ENCODE results near the gene MPC2.

MPC2 gene

DNA sequence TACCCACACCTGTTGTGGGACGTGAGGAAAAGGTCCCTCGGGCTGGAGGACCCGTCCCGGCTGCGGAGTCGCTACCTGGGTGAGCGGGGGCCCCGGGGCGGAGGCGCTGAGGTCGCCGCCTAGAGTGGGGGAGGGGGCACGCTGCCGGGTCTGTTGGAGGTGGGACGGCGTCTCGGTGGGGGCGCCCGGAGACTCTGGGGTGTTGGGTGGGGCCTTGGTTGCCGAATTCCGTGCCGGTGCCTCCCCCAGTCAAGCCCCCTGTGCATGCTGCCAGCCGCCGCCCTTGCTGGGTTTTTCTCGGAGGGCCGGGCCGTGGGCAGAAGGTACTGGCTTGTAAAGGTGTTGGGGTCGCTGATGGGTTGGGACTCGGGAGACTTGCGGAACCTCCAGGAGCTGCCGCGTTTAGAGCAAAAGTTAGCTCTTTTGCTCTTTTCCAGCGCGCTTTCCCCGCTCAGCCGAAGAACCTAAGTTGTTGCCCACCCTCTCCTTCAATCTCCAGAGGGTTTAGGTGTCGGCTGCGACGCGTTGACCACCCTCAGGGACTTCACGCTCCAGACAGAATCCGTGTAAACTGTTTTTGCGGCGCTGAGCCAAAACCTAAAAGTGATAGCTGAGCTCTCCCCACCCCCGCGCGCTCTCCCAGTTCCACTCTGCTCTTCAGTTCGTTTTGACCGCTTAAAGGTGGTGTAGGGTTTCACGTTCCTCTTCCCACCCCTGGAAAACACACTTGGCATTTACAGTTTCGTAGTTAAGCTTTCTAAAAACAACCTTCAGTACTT, at the start of gene MPC2:
MPC2 (minus strand) TSS at position 143 of the 779 bp plus-strand sequence. CDS start 1,231 bp downstream, outside the sequence.
- DNase-seq: peak; percentile 75

DNA sequence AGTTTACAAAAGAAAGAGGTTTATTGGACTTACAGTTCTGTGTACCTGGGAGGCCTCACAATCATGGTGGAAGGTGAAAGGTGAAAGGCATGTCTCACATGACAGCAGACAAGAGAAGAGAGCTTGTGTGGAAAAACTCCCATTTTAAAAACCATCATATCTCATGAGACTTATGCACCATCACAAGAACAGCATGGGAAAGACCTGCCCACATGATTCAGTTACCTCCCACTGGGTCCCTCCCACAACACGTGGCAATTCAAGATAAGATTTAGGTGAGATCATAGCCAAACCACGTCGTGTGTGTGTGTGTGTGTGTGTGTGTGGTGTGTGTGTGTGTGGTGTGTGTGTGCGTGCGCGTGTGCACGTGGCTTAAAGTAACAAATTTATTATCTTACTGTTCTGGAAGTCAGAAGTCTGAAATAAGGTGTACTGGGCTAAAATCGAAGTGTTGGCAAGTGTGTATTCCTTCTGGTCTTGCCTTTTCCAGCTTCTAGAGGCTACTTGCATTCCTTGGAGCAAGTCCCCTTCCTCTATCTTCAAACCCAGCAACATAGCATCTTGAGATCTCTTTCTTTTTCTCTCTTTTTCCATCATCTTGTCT, 48.1 kb upstream of the MPC2 start:
- no peak for DNase-seq

DNA sequence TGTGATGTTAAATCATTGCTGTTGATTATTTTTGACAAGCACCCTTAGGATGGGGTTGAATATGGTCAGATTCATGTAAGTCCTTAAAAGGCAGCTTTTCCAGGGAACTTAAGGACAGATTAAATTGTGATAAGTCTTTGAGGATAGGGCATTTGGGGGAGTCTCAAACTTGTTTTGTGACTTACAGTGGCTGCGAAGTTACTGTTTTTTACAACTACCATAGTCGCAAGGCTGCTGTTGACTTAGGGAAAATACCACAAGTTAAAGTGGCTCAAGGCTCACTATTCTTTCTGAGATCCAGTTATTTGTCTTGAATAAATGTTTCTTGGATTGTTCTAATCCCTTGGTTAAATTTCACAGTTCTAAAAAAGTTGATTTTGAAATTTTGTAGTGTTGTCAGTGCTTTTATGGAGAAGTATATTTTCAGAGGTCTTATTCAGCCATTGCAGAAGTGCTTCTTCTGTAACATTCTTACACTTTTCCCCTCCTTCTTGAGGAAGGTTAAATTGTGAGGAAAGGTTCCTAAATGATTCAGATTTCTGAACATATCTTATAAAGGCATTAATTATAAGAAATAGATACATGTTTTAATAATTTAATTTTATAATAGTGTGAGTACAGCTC, 47.0 kb upstream of the MPC2 start:
- no peak for DNase-seq

DNA sequence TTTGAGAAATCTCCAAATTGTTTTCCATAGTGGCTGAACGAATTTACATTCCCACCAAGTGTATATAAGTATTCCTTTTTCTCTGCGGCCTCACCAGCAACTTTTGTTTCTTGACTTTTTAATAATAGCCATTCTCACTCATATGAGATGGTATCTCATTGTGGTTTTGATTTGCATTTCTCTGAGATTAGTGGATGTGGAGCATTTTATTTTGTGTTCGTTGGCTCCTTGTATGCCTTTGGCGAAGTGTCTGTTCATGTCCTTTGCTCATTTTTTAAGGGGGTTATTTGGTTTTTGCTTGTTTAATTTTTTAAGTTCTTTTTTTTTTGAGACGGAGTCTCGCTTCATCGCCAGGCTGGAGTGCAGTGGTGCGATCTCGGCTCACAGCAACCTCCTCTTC, 45.1 kb upstream of the MPC2 start:
- no peak for DNase-seq

DNA sequence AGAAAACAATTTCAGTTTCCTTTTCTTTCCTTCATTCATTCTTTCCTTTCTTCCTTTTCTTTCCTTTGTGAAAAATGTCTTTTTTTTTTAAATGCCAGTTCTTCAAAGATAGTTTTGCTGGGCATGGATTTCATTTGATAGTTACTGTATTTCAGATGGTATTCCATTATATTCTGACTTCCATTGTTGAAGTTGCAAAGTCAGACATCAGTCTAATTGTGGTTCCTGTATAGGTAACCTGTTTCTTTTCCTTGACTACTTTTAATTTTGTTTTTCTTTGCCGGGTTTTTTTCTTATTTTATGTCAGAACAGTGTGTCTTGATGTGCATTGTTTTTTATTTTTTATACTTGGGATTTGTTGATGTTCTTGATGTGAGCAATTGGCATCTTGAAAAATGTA, 40.4 kb upstream of the MPC2 start:
- DNase-seq: no peak

DNA sequence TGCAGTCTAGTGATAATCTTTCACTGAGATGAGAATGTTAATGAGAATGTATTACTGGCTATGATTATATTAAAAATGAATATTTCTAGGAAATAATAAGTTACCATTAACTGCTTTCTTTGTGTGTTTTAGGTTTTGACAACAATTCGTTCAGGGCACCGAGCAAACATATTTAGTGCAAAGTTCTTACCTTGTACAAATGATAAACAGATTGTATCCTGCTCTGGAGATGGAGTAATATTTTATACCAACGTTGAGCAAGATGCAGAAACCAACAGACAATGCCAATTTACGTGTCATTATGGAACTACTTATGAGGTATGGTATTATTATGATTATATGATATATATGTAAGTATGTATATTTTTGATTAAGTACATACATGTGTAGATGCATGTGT, 37.8 kb upstream of the MPC2 start:
- DNase-seq: no peak

DNA sequence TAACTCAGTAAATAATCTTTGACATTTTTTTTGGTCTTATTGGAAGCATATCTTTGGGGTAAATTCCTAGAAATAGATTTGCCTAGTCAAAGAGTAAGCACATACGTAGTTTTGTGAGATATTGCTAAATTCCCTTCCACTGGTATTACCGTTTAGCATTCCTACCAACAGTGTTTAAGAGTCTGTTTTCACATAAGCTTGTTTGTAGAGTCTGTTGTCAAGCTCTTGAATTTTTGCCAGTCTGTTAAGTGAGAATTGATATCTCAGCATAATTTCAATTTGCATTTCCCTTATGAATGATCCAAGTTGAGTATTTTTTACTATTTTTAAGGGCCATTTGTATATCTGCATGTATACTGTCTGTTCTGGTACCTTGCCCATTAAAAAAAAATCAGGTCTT, 37.0 kb upstream of the MPC2 start:
- DNase-seq: no peak

DNA sequence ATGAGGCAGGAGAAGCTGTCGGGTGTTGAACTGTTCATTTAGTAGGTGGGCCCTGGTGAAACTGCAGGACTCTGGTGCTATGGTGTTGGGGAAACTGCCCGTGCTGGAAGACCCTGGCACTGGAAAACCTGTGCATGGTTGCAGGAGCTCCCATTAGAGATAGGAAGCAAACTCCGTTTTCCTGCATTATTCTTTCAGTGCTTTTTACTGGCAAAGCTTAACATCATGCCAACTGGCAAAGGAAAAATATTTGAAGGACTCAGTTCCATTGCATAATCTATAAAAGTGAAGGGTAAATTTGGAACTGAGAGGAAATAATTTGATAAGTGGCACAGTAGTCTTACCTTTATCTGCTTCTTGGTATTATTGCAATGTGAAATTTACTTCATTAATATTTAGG, 31.7 kb upstream of the MPC2 start:
- no peak for DNase-seq

DNA sequence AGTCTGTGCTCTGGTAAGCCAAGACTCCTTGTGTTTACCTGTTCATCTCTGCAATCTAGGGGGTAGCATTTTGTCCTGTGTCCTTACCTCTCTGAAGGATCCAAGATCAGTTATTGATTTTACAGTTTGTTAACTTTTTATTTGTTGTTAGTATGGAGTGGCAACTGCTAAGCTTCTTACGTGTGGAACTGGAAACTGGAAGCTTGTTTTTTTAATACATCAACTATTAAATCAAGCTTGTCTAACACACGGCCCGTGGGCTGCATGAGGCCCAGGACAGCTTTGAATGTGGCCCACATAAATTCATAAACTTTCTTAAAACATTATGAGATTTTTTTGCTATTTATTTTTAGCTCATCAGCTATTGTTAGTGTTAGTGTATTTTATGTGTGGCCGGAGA, 29.2 kb upstream of the MPC2 start:
- no peak for DNase-seq

DNA sequence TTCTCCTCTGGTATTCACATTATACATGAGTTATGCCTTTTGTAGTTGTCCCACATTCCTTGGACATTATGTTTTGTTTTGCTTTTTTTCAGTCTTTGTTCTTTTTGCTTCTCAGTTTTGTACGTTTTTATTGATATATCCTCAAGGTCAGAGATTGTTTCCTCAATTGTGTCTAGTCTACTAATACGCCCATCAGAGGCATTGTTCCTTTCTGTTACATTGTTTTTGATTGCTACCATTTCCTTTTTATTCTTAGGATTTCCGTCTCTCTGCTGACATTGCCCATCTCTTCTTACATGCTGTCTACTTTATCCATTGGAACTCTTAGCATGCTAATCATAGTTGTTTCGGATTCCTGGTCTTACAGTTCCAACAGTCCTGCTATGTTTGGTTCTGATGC, 27.8 kb upstream of the MPC2 start:
- DNase-seq: no peak

DNA sequence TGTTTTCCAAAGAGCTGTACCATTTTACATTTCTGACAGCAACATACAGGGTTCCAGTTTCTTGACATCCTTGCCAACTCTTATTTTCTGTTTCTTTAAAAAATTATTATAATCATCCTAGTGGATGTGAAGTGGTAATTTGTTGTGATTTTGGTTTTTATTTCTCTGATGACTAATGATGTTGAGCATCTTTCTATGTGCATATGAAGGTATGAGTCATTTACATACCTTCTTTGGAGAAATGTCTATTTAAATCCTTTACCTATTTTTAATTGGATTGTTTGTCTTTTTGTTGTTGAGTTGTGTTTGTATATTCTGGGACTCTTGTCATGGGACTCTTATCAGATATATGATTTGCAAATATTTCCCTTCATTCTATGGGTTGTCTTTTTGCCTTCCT, 20.8 kb upstream of the MPC2 start:
- no peak for DNase-seq

DNA sequence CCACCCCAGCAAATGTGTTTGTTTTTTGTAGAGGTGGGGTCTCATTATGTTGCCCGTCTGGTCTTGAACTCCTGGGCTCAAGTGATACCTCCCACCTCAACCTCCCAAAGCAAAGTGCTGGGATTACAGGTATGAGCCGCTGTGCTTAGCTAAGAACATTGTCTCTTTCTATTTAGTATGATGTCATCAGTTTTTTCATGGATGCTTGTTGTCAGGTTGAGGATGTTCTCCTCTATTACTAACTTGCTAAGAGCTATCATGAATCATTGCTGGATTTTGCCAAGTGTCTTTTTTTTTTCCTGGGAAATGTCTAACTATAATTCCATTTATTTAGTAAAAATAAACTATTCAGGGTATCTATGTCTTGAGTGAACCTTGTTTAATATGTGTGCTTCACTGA, 19.0 kb upstream of the MPC2 start:
- DNase-seq: no peak

DNA sequence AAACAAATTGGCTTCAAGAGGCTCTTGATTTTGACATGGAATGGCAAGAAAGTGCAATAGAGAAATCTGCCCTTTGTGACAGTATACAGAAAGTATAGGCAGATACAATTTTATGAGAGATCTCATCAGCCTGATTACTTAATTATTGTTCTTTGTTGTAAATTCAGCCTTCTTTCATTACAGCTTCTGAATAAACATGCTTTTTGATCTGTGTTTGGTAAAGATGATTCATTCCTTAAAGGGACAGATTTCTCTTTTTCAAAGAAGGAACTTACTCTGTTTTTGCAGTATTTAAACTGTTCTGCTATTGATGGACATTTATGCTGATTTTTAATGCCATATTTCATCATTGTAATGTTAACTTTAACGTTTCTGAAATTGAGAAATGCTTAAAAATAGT, 13.7 kb upstream of the MPC2 start:
- DNase-seq: no peak

DNA sequence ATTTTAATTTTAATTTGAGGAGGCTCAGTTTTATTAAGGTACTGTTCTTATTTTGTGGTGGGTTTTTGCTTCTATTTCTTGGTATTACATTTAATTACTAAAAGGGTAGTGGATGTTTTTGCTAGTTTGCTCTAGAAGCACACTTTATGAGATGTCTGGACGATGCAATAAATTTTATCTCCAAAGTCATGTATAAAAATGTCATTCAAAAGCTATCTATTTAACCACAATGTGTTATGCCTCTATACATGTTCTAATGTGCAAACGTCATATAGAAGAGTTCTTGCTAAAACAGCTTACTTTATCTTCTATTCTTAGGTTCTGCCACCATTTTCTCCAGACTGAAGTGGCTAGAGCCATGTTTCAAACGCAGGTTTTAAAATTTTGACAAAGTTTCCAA, 12.9 kb upstream of the MPC2 start:
- DNase-seq: no peak

DNA sequence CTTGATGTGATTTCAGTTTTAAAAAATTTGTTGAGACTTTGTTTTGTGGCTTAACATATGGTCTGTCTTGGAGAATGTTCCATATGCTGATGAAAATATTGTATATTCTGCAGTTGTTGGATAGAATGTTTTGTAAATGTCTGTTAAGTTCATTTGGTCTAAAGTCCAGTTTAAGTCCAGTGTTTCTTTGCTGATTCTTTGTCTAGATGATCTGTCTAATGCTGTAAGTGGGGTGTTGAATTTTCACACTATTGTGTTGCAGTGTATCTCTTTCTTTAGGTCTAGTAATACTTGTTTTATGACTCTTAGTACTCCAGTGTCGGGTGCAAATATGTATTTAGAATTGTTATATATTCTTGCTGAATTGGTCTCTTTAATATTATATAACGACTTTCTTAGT, 10.9 kb upstream of the MPC2 start:
- no peak for DNase-seq

DNA sequence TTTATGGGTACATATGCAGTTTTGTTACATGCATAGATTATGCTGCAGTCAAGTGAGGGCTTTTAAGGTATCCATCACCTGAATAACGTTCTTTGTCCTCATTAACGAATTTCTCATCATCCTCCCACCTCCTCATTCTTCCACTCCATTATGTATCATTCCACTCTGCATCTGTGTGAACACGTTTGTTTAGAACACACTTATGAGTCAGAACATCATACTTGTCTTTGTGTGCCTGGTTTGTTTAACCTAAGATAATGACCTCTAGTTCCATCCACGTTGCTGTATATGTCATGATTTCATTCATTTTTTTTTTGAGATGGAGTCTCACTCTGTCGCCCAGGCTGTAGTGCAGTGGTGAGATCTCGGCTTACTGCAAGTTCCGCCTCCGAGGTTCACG, 6.7 kb upstream of the MPC2 start:
- DNase-seq: no peak

DNA sequence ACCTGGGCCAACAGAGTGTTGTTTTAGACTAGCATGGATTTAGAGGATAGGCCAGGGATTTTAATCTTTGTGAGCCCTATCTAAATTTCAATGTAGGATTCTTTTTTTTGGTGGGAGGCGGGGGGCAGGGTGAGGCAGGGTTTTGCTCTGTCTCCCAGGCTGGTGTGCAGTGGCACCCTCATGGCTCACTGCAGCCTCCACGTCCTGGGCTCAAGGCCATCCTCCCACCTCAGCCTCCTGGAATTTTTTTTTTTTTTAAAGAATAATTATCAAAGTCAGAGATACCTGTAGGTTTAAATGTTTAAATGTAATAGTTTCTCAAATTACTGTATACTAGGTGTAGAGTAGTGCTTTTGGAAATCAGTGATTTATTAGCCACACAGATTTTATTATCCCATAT, 3.4 kb upstream of the MPC2 start:
- no peak for DNase-seq

DNA sequence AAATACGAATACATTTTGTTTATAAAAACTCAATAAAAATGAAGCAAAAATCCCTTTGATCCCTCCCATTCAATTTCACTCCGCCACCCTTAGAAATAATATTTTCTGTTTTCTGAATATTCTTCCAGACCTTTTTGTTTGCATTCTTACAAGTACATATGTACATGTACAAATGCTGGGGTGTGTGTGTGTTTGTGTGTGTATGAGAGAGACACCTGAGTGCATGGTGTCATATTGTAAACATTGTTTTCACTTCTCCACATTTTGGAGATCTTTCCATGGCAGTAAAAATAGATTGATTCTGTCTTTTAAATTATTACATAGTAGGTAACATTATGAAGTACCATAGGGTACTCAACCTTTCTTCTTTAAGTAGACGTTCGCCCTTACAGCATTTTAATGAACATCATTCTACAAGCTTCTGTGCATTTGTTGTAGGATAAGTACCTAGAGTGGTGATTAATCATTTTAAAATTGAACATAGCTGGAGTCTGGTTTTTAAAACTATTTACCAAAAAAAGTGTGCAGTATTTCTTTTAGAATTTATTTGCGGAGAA, 1.3 kb upstream of the MPC2 start:
- DNase-seq: no peak

DNA sequence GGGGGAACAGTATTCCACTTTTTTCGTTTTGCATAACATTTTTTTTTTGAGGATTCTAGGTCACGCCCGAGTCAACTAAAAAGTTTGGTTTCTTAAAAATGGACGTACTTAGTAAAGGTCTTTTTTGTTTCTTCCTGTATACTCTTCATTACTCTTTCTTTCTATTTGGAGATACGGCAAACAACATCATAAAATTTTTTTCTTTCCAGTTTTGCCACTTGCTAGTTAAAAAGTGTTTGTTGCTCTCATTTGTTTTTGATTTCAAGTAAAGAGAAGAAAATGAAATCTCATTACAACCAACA, 788 bp upstream of the MPC2 start:
- DNase-seq: no peak

DNA sequence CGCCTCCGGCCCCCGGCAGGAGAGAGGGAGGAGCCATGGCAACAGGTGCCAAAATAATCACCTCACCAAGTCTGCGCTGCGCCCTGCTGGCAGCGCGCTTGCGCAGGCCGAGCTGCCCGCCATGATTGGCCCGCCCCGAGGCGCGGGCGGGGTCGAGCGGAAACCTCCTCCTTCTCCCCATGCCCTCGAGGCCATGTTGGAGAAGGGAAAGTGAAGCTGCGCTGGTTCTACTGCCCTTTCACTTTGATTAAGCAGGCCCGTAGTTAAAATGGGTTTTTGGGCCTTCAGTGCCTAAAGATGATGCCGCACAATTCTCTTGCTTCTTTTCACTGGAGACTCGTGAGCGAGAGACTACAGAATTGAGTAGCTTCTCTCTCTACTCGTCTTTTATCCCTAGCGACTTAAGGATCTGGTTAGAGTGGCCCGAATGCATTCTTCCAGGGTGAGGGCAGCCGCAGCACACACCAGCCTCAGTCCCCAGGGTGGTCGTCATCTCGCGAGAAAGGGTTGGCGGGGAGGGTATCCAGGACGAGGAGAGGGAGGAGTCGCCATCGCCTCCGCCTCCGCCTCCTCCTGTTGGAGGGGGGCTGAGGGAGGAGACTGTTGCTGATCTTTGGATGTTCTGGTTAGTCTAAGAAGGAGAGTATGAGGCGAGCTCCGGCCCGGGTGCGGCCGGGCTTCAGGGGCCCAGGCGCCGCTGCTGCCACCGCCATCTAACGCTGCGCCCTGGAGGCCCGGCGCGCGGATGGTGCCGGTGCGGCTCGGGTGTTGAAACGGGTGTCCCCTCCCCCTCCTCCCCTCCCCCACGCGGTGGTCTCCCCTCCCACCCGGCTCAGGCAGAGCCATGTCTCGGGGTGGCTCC, 573 bp downstream of the MPC2 start, which contains the start of gene DCAF6:
DCAF6 (plus strand) TSS at position 616 of the 862 bp plus-strand sequence; CDS start at position 845, 229 bp downstream.
- DNase-seq: peak; percentile 98

DNA sequence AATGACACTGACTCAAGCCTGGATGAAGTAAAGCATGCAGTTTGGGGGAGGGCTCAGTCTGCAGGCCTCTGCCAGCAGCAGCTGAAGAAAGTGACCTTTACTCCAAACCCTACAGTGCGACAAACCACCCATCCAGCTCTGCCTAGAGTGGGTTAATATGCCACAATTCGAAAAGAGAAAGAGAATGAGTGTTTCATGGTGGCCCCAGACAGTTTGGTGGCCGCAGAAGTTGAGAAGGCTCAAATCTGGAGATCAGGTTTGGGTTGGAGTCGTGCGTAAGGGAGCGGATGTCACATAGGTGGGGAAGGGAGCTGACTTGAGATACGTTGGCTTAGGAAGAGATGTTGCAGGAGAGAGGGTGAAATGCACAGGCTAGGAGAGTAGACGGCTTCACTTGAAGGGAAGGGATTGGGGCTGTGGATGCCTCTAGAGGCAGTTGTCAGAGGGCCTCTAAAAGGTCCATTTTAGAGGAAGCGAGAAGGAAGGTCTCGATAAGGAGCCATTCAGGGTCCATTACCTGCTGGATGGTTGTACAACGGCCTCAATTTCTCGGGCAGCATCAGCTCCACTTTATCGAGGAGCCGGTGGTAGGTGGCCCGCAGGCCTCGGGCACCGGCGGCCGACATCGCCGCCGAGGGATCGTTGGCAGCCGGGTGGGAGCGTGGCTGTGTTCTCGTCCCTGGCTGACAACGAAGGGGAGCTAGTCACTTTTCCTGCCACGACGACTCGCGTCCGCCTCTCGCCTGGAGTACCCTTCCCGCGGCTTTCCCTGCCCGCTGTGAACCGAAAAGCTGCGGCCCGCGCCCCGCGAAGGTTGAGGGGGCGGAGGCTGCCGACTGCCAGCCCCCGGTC, 1.4 kb downstream of the MPC2 start:
- DNase-seq: no peak

Data from NCI-H1105 (cell line).